HG02884 (cell line): ENCODE data around the gene VPS13A.
"Not testable (repeated sequence)": the region's sequence is repeated elsewhere in the genome, so short reads cannot be mapped to it uniquely, and the experiment has no call there.

Source experiments
- ATAC-seq: cut with Tn5 transposase; IDR thresholded peaks from one replicate; pipeline ENCODE4 v1.9.1; 2021; ENCODE audit warnings: mild to moderate bottlenecking, moderate library complexity; ENCODE audit not compliant: unreplicated experiment

The VPS13A gene

GRCh38 chr9:77180056-77180455, 2.7 kb downstream of the VPS13A start:
- no peak for ATAC-seq

DNA sequence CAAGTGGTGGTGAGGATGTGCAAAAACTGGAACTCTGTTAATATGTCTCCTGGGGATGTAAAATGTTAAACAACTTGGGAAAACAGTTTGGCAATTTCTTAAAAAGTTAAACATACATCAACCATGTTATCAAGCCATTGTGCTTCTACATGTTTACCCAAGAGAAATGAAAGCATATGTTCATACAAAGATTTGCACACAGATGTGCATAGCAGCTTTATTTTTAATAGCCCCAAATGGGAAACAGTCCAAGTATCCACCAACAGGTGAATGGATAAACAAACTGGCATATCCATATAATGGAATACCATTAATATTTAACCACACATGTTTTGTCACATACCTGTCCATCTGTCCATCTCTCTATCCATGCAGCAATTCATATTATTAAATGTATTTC, 6.2 kb downstream of the VPS13A start:
- ATAC-seq, result no peak

DNA sequence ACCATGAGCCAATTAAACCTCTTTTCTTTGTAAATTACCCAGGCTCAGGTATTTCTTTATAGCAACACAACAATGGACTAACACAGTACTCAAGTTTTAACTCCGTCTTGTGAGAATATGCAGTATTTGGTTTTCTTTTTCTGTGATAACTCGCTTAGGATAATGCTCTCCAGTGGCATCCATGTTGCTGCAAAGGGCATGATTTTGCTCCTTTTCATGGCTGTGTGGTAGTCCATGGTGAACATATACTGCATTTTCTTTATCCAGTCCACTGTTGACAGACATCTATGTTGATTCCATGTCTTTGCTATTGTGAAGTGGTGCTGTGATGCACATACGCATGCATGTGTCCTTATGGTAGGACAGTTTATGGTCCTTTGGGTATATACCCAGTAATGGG, 10.9 kb downstream of the VPS13A start:
- no peak for ATAC-seq

- no peak for ATAC-seq
These were observed 17.1 kb downstream of the VPS13A start for GRCh38 chr9:77194423-77194822.

- ATAC-seq, result no peak
These were observed 32.8 kb downstream of the VPS13A start for GRCh38 chr9:77210116-77210515.

DNA sequence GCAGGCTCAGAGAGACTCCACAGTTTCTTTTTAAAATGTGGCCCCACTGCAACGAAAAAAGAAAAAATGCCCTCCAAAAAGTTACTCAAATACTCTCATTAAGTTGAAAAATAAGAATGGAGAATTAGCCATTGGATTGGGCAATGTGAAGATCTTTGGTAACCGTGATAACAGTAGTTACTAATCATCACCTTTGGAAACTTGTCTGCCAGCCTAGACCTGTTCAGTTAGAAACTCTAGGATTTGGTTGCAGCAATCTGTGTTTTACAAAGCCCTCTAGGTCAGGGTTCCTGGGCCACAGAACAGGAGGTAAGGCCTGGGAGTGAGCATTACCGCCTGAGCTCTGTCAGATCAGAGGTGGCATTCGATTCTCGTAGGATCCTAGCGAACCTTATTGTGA, 34.2 kb downstream of the VPS13A start:
- ATAC-seq, result no peak

DNA sequence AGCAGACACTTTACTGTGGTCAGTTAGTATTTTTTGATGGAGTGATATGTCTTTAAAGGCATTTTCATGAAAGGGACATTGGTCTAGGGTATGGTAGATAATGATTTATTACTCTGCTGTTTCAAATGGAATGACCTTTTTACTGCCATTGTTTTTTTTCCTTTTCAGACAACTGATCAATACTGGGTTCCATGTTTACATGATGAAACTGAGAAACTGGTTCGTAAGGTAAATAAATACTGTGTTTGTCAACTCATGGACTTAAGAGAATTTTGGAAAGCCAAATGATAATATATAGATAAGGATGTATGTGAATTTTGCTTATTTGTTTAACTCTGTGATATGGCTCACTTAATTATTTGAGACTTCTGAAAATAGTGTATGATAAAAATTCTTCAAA, 35.5 kb downstream of the VPS13A start:
- ATAC-seq, result no peak

GRCh38 chr9:77215874-77216273, 38.5 kb downstream of the VPS13A start:
- ATAC-seq, result no peak

- no peak for ATAC-seq
These were observed 41.3 kb downstream of the VPS13A start for GRCh38 chr9:77218612-77219011.

DNA sequence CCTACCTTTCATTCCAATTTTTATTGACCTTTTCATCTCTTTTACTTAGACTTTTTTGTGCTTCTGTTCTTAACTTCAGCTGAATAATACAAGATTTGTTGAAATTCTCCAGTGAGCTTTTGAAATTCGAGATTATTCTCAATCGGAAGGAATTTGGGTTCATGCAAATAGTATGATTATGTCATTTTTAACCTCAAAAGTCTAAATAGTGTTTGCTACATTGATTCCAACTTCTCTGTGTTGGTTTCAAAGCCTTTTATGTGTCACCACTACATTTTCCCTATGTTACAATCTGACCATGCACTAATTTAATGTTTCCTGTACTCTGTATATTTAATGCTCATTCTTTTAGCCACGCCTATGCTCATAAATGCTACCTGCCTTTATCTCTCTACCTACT, 44.1 kb downstream of the VPS13A start:
- no peak for ATAC-seq

DNA sequence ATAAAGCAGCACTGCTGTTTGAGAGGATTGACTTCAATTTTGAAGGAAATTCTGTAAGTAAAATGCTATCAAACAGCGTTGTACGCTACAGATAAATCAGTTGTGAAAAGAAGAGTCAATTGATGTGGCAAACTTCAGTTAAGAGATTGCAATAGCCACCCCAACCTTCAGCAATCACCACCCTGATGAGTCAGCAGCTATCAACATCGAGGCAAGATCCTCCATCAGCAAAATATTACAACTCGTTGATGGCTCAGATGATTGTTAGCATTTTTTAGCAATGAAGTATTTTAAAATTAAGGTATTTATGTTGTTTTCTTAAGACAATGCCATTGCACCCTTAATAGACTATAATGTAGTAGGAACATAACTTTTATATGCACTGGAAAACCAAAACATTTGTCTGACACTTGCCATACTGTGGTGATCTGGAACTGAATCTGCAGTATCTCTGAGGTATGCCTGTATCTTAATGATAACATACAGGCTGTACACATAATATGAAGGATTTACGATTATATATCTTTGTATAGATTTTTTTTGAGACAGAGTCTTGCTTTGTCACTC, 47.5 kb downstream of the VPS13A start:
- ATAC-seq, result no peak

DNA sequence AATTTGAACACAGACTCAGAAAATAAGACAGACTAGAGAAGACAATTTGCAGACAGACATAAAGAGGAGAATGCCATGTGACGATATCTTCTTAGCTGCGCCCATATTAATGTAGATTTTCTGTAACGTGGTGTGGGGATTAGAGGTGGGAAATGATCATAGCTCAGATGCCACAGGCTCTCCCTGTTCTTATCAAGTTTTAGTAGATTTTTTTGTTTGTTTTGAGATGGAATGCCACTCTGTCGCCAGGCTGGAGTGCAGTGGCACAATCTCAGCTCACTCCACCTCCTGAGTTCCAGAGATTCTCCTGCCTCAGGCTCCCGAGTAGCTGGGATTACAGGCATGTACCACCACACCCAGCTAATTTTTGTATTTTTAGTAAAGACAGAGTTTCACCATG, 59.4 kb downstream of the VPS13A start:
- ATAC-seq, result no peak

- no peak for ATAC-seq
These were observed 60.6 kb downstream of the VPS13A start for GRCh38 chr9:77237896-77238295.

- no peak for ATAC-seq
These were observed 73.7 kb downstream of the VPS13A start for GRCh38 chr9:77251050-77251449.

- ATAC-seq, result no peak
These were observed 79.9 kb downstream of the VPS13A start for GRCh38 chr9:77257275-77257674.

GRCh38 chr9:77261605-77262004, 84.3 kb downstream of the VPS13A start:
- ATAC-seq, result no peak

- not testable (repeated sequence) for ATAC-seq
These were observed 90.4 kb downstream of the VPS13A start for GRCh38 chr9:77267762-77268161.

DNA sequence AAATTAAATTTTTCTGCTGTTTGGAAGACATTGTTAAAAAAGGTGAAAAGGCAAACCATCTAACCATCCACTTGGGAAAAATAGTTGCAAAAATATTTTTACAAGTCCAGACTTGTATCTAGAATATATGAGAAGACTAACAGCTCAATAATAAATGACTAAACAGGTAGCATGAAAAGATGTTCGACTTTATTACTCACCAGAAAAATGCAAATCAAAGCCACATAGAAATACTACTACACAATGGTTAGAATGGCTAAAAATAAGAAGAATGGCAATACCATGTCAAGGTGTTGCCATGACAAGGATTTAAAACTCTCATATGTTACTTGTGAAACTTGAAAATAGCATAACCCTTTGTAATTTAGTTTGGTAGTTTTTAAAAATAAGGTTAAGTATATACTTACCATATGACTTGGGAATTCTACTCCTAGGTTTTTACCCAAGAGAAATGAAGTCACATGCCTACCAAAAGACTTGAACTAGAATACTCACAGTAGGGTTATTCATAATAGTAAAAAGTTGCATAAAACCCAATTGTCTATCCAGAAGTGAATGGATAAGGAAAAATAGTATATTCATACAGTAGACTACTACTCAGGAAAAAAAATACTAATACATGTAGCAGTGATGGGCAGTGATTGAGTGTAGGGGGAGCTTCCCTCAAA, 93.8 kb downstream of the VPS13A start:
- no peak for ATAC-seq

- no peak for ATAC-seq
These were observed 99.5 kb downstream of the VPS13A start for GRCh38 chr9:77276799-77277198.

DNA sequence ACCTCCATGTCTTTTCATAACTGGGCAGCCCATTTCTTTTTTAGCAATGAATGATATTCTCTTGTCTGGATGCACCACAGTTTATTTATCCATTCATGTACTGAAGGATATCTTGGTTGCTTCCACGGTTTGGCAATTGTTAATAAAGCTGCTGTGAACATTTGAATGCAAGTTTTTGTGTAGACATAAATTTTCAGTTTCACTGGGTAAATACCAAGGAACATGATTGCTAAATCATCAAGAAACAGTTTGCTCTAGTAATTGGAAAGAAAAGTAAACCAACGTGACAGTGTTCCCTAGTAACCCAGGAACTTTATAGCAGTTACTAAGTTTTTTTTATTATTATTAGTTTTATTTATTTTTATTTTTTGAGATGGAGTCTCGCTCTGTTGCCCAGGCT, 100.4 kb downstream of the VPS13A start:
- ATAC-seq, result no peak

DNA sequence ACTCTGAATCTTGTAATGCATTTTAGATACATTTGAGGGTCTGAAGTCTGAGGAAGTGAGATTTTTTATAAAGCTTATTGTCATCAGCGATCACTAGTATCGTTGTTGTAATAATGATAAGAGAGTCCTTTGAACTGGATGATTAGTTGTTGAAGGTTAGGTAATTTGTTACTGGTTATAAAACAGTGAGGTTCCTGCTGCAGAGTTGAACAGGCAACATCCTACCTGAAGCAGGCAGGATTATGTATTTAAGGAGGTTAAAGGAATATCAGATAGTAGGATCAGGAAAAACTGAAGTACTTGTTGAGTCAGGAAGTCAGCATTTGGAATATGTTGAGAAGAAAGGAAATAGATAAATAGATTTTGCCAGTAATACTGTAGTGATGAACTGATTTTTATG, 106.7 kb downstream of the VPS13A start:
- ATAC-seq, result no peak

- no peak for ATAC-seq
These were observed 107.3 kb downstream of the VPS13A start for GRCh38 chr9:77284616-77285015.

GRCh38 chr9:77290373-77290772, 113.0 kb downstream of the VPS13A start:
- no peak for ATAC-seq
